Esophagus squamous epithelium (tissue), 4 donors: Measurements from ENCODE around the gene EIF1AD.

Source experiments
- CTCF ChIP-seq, 6 experiments: fragments of 450-650 bp in 4 of 6; fragments of 200-600 bp in 2 of 6; sonication (generic) in 2 of 6; IDR thresholded peaks; one replicate each; pipeline ENCODE4 v1.5.1; 2016 to 2019; ENCODE audit warnings: antibody characterized with exemption in 6 of 6, mild to moderate bottlenecking in 4 of 6, moderate library complexity in 4 of 6
- POLR2A ChIP-seq, 4 donors: fragments of 450-650 bp; IDR thresholded peaks; one replicate each; pipeline ENCODE4 v1.6.1; 2017; ENCODE audit warnings: antibody characterized with exemption in 4 of 4, mild to moderate bottlenecking in 4 of 4, moderate library complexity in 3 of 4

GRCh38 chr11:66035653-66036333 lies 33.8 kb upstream of the EIF1AD start:
- TF ChIP-seq CTCF (IDR thresholded peaks at IDR 0.05) (no peak), POLR2A (IDR thresholded peaks at IDR 0.05) (no peak)
